Adrenal gland (tissue), 12 donors: Measurements from ENCODE around the gene PELI3. TPM values are rescaled to one million over a fixed set of nuclear protein-coding genes. Genes with fewer than 3 reads are reported as not detected.

Experiments used
- DNase-seq, 7 donors: peaks; one replicate each; pipeline ENCODE4 v3.0.0-alpha.2; 2019 to 2020
- H3K27ac ChIP-seq, 5 donors: fragments of 200-600 bp; sonication (generic) in 4 of 5; 1 replicate in 3 of 5; 2 replicates in 2 of 5; pipeline versions ENCODE4 v1.5.1 to v1.8.0; 2016 to 2020; ENCODE audit warnings: mild to moderate bottlenecking in 1 of 5
- H3K27me3 ChIP-seq: fragments of 200-600 bp; 2 replicates; pipeline ENCODE4 v1.8.0; 2021
- H3K36me3 ChIP-seq, 2 donors: fragments of 200-600 bp; replicated peaks in 1 of 2; 1 replicate in 1 of 2; 2 replicates in 1 of 2; pipeline versions ENCODE4 v1.5.1 to v1.8.0; 2018 to 2022
- H3K4me1 ChIP-seq, 2 donors: fragments of 200-600 bp; replicated peaks in 1 of 2; 1 replicate in 1 of 2; 2 replicates in 1 of 2; pipeline versions ENCODE4 v1.5.1 to v1.8.0; 2018 to 2021
- H3K4me3 ChIP-seq, 4 donors: fragments of 200-600 bp; sonication (generic) in 3 of 4; one replicate each; pipeline ENCODE4 v1.5.1; 2016 to 2018
- H3K9me3 ChIP-seq, 3 donors: fragments of 200-600 bp; sonication (generic) in 1 of 3; replicated peaks in 1 of 3; 1 replicate in 2 of 3; 2 replicates in 1 of 3; pipeline versions ENCODE4 v1.5.1 to v1.8.0; 2016 to 2021
- POLR2A ChIP-seq, 2 donors: fragments of 450-650 bp; IDR thresholded peaks; one replicate each; pipeline ENCODE4 v1.6.1; 2017; ENCODE audit warnings: antibody characterized with exemption in 2 of 2, mild to moderate bottlenecking in 2 of 2, moderate library complexity in 1 of 2
- WGBS, 4 donors: extraction: QIAGEN DNeasy Blood & Tissue Kit in 2 of 4; methylation state at CpG; one replicate each; pipeline versions ENCODE4 v1.1.5 to v1.1.7; 2013 to 2017; 5-methylcytosine and 5-hydroxymethylcytosine counted together
- intact Hi-C, 2 donors: fragments of 100-400 bp; cut with DNase I; formaldehyde crosslinking; loops; one replicate each; pipeline versions ENCODE4 v1.14.1 to v1.15.0; 2022 to 2023
- polyA plus RNA-seq, 3 donors: library from polyadenylated mRNA; stranded (reverse); fragments of 200-250 nt in 2 of 3; fragments of 350-450 nt in 1 of 3; fragmentation: Illumina TruSeq in 1 of 3; extraction: RNeasy Lipid Tissue Mini Kit (QIAGEN cat#74804) in 1 of 3; gene quantifications; one replicate each; pipeline ENCODE4 v1.2.3, GENCODE V29; 2013 to 2014
- total RNA-seq, 9 donors: library from RNA; depleted of rRNA in 4 of 9; stranded (reverse); fragments of >200 nt in 4 of 9; fragments of 120-200 nt in 1 of 9; fragmentation: NEBNext Ultra II Directional in 1 of 9; extraction: Animal tissue kit (Norgen Biotek cat#: 25700) in 1 of 9; gene quantifications; one replicate each; pipeline versions ENCODE4 v1.1.0 to v1.2.4, GENCODE V29; 2013 to 2023
- TF ChIP-seq, protein P1 (sequence below), 6 experiments: fragments of 450-650 bp in 4 of 6; fragments of 200-600 bp in 2 of 6; sonication (generic) in 1 of 6; IDR thresholded peaks; 1 replicate in 5 of 6; 2 replicates in 1 of 6; pipeline versions ENCODE4 v1.5.1 to v1.8.0; 2016 to 2021; ENCODE audit warnings: antibody characterized with exemption in 6 of 6, mild to moderate bottlenecking in 2 of 6, moderate library complexity in 1 of 6
- donor health status: healthy with polysubstance abuse.
- donor health status: Bipolar disorder and iron deficiency.
- donor health status: DM: yes; HTN: yes; CAD: no.
- donor health status: DM: no; HTN: no; CAD: no.
- donor health status: DM: no; HTN: no; CAD: no.
- donor health status: DM: yes; HTN: yes; CAD: no.

The PELI3 gene
- total and polyA plus RNA-seq, 12 donors, result 6.4 to 34.3 (median 19.0) TPM

DNA sequence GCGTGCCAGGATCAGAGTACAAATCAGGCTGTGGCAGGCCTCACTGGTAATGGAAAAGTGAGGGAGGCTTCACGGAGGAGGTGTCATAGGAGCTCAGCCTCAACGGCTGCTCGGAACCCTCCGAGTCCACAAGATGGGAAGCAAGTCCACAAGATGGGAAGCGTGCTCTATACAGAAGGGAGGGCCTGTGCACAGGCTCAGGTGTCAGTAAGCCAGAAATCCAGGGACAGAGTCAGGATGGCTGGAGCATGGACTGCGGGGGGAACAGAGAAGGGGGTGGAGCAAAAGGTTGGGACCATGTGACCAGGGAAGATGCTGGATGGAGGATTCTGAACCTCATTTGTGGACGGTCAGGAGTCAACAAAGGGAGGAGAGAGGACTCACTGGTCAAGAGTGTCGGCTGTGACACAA is 10.1 kb downstream of the PELI3 start:
- no peak for DNase-seq
- Histone ChIP-seq H3K9me3 (no peaks in the 10 kb centered on the region), H3K27me3 (no peaks in the 10 kb centered on the region), H3K27ac (no peak overlapping the region), H3K36me3 (peaks cover 0 to 28% of the 10 kb centered on the region in 2 donors), H3K4me1 (peaks cover 8 to 16% of the 10 kb centered on the region in 2 donors), H3K4me3 (no peak overlapping the region)
- WGBS, 4 donors, result 73 to 77% (median 75%) methylated on average over 9 of the region's 9 CpGs
- TF ChIP-seq POLR2A (IDR thresholded peaks at IDR 0.05), result no peak
- TF ChIP-seq, protein P1, sequence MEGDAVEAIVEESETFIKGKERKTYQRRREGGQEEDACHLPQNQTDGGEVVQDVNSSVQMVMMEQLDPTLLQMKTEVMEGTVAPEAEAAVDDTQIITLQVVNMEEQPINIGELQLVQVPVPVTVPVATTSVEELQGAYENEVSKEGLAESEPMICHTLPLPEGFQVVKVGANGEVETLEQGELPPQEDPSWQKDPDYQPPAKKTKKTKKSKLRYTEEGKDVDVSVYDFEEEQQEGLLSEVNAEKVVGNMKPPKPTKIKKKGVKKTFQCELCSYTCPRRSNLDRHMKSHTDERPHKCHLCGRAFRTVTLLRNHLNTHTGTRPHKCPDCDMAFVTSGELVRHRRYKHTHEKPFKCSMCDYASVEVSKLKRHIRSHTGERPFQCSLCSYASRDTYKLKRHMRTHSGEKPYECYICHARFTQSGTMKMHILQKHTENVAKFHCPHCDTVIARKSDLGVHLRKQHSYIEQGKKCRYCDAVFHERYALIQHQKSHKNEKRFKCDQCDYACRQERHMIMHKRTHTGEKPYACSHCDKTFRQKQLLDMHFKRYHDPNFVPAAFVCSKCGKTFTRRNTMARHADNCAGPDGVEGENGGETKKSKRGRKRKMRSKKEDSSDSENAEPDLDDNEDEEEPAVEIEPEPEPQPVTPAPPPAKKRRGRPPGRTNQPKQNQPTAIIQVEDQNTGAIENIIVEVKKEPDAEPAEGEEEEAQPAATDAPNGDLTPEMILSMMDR (IDR thresholded peaks at IDR 0.05), result no peak
- intact Hi-C loops, result no loop called here

DNA sequence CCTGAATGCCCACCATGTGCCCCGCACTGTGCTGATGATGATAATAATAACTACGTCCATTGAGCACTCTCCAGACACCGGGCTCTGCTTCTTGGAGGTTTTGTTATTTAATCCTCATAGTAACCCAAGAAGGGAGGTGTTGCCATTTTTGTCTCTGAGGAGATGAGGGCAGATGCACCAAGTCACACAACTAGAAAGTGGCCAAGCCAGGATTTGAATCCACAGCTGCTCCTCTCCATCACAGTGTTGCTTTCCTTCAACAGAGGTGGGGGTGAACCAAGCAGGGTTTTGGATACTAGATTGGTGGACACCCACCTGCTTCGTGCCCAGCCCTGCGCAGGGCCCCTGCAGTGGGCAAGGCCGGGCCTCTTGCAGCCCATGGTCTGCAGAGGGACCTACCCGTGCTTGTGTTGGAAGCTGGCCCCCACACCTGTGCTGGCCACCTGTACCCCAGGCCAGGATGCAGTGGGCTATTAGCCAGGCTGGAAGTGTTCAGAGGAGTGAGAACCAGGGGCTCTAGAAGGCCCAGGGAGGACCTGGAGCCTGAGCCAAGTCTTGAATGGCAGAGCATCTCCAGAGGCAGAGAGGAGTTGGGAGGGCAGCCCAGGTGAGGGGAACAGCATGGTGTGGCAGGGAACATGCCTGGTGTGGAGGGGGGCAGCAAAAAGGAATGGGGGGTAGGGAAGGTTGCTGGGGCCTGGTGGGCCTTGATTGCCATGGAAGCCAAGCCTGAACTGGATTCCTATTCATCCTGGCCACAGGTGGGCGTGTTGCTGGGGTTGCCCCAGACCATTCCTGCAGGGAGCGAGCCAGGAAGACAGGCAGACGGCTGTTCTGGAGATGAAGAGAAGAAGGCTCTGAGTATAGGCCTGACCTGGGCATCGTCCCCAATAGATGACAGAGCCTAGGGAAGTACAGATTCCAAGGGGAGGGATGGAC is 10.8 kb downstream of the PELI3 start:
- H3K36me3 ChIP-seq, result peaks cover 0 to 23% of the 10 kb centered on the region in 2 donors
- no peak for TF ChIP-seq POLR2A (IDR thresholded peaks at IDR 0.05)
- TF ChIP-seq, protein P1 (IDR thresholded peaks at IDR 0.05), result no peak
- H3K4me3 ChIP-seq, result no peak overlapping the region
- peaks cover 8 to 16% of the 10 kb centered on the region in 2 donors for H3K4me1 ChIP-seq
- H3K27ac ChIP-seq, result no peak overlapping the region
- 85 to 87% (median 87%) methylated on average over 10 to 11 of the region's 11 CpGs for WGBS, 4 donors
- DNase-seq, result no peak
- H3K9me3 ChIP-seq, result no peaks in the 10 kb centered on the region
- intact Hi-C loops, result no loop called here
- no peaks in the 10 kb centered on the region for H3K27me3 ChIP-seq

DNA sequence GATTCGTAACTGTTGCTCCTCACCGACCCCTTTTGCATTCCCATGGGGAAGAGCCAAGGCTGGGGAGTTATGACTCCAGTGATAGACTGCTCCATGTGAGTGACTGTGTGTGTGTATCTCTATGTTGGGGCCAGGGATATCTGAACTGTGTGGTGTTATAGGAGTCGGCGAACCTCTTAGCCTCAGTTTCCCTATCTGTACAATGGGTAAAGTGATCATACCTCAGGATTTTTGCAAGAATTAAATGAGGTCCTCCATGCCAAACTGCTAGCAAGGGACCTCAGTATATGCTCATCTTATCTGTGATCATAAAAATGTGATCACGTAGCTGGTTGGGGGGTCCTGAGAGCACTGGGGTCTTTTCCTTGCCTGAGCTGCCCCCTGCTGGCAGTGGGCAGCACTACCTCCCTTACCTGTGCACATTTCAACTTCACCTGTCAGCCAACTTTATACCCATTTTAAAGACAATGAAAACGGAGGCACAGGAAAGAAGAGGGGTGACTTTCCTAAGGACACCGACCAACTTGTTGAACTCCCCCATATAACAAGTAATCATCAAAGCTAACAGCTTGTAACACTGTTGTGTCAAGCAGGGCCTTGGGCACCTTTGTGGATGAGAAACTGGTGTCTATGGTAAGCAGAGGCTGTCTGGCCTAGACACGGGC is 12.2 kb downstream of the PELI3 start:
- no peaks in the 10 kb centered on the region for H3K9me3 ChIP-seq
- peaks cover 8 to 16% of the 10 kb centered on the region in 2 donors for H3K4me1 ChIP-seq
- intact Hi-C loops, result no loop called here
- peaks cover 0 to 10% of the 10 kb centered on the region in 2 donors for H3K36me3 ChIP-seq
- WGBS, 4 donors, result 47 to 70% (median 49%) methylated on average over 7 to 8 of the region's 8 CpGs
- peak overlapping the region in 2 of 4 donors; percentile 53 to 89 for H3K4me3 ChIP-seq
- no peaks in the 10 kb centered on the region for H3K27me3 ChIP-seq
- H3K27ac ChIP-seq, result peak overlapping the region in 4 of 5 donors; percentile 93 to 98 (median 94)
- TF ChIP-seq, protein P1 (IDR thresholded peaks at IDR 0.05), result peak; percentile 32 to 69 (median 62)
- no peak for TF ChIP-seq POLR2A (IDR thresholded peaks at IDR 0.05)
- DNase-seq, result no peak
